Measurements from ENCODE around the gene IMPG2.
A peak's percentile ranks its signal among the peaks of the same experiment; 100 is the strongest.
"Not testable (repeated sequence)": the region's sequence is repeated elsewhere in the genome, so short reads cannot be mapped to it uniquely, and the experiment has no call there.

IMPG2 gene

DNA sequence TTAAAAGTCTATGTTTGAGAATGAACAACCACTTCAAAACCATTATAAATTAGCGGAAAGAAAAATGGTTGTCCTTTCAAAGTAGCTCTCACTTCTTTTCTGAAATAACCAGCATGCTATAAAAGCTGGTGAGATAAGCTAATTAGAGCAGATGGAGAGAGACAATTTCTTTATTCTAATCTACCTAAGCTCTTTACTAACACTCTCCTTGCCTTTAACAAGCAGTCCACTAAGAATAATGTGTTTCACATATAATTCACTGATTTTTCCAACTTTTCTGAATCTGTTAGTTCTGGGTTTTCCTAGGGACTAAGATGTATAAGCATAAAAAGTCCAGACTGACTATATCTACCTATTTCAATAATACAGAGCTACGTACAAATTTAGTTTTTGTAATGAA lies at the start of gene IMPG2:
TSS of gene IMPG2 (minus strand) at position 101 of the 400 bp plus-strand sequence. CDS start 203 bp downstream, outside the sequence.
- no peak for DNase-seq (ENCODE audit: low read depth)

DNA sequence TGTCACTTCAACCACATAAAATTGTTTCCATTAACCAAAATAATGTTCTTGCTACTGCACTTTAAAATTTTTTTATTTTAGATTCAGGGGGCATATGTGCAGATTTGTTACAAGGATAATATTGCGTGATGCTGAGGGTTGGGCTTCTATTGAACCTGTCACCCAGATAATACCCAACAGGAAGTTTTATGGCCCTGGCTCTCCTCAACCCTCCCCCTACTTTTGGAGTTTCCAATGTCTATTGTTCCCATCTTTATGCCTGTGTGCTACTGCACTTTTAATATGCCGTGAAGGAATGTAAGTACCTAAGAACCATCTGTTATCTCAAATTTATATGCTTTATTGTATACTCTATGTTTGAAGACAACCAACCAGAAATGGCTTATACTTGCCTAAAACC lies 42.0 kb upstream of the IMPG2 start:
- no peak for DNase-seq (ENCODE audit: low read depth)

DNA sequence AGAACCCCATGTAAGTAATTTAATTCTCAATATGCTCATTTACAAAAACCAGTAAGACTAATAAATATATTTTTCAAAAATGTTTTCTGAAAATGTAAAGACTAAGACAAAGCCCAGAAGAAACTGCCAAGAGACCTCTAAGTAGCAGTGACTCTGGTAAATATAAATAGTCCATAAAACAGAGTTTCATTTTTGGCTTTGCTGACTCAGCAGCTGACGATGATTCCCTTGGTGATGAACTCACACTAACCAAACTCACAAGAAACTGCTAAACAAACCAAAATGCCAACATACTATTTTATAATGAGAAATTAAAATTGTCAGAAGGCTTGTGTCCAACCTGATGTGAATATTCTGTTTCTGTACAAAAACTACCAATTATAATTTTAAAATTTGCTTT lies 31.5 kb upstream of the IMPG2 start:
- DNase-seq (ENCODE audit: low read depth), result peak; percentile 24

DNA sequence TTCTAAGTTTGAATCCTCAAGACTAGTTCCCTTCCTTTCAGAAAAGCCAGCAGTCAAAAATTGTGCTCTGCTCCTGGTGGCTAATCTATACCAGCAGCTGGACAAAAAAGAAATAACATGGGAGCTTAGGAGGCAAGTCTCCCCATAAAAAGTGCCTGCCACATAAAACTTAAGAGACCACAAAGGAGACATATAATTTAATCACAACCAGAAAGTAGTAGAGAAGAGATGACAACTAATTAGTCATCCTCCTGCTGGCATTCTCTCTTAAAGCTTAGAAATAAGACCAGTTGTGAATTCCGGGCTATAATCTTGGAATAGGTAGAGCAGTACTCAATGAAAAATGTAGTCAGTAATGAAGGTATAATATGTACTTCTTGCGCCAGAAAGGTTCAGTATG lies 20.2 kb upstream of the IMPG2 start:
- DNase-seq (ENCODE audit: low read depth), result no peak

DNA sequence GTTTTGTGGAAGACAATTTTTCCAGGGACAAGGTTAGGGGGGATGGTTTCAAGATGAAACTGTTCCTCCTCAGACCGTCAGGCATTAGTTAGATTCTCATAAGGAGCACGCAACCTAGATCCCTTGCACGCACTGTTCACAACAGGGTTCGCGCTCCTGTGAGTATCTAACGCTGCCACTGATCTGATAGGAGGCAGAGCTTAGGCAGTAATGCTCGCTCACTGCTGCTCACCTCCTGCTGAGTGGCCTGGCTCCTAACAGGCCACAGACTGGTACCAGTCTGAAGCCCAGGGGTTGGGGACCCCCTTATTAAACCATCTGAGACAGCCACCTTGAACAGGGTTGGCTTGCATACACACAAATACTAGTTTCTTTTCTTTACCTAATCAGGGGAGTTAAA lies 13.5 kb upstream of the IMPG2 start:
- DNase-seq (ENCODE audit: low read depth), result no peak

DNA sequence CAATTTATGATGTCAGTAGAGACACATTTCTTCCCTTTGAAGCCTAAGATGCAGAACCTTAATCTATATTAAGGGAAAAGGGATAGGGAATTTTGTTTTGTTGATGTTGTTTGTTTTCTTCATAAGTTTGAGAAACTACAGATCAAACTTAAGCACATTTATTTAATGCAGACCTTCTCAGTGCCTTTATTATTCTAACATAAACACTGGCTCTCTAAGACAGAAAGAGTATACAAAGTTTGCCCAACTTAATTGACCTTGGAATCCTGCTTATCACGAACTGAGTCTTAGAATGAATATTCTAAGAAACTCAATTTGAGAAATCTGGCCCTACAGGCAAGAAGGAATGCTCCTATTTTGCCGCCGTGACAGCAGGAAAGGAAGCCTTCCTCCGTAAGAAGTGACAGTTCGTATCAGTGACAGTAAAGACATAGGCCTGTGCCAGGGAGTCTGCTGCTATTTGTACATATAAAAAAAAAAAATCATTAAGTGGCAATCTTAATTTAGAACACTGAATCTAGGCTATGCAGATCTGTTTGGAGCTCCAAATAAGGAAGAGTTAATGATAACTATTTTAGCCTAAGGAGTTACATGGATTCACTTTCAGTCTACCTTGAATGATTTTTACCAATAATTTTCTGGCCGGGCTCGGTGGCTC lies 8.8 kb upstream of the IMPG2 start:
- DNase-seq (ENCODE audit: low read depth), result no peak

DNA sequence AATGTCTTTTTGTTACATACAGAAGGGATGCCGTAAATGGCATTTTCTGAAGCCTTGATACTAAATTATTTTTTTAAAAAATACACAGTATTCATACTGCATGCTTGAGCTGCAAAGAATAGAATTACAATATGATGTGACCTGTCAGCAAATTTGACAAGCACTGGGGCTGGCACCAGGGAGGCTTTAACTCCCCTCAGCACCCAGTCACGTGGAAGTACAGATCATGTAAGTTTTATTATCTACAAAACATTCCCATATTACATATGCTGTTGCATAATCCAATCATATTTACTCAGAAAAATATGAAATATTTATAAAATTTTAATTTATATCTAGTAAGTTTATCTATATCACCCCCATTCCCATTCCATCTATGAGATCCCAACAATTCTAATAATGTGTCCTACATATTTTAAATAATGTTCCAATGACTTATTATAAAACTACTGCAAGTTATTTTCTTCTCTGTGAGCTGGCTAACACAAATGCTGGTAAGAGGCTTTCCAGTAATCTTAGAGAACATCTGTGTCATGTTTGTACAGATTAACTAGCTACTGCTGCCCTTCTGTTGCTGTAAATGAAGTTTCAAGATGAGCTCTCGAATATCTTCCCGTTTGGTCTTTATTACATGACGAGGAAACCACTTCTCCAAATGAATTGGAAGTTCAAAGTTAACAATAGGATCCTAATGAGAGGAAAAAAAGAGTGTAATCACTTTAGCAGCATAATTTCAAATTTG lies 5.2 kb upstream of the IMPG2 start:
- no peak for DNase-seq (ENCODE audit: low read depth)

DNA sequence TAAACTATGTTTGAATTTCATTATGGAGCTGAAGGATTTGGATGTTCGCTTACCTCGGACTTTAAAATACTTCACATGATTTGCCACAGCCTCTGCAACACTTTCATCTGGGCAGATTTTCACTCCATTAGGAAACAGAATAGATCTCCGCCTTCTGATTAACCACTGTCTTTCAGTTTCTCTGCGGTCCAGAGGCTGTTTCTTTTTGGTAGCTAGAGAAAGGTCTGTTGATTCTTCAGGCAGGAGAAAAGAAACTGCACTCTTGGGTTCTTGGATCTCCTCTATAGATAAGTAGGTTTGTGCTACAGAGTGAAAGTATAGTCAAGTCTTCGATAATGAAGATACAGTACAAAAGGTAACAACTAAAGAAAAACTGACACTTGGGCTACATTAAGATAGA lies 844 bp downstream of the IMPG2 start:
- DNase-seq (ENCODE audit: low read depth), result no peak

DNA sequence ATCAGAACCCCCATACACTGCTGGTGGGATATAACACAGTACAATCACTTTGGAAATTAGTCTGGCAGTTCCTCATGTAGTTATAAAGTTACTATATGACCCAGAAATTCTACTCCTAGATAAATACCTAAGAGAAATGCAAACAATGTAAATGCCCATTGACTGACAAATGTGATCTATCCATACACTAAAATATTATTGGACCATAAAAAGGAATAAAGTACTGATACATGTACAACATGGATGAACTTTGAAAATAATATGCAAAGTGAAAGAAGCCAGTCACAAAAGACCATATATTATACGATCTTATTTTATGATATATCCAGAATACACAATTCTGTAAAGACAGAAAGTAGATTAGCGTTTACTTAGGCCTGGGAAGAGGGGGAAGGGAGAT lies 7.8 kb downstream of the IMPG2 start:
- no peak for DNase-seq (ENCODE audit: low read depth)

DNA sequence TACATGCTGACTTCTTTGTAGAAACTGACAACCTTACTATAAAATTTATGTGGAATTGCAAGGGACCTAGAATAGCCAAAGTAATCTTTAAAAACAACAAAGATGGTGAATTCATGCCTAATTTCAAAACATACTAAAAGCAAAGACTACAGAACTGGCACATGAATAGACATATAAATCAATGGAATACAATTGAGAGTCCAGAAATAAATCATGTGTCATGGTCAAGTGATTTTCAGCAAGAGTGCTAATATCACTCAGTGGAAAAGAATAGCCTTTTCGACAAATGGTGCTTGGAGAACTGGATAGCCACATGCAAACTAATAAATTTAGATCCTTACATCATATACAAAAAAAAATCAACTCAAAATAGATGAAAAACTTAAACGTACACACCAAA lies 8.7 kb downstream of the IMPG2 start:
- DNase-seq (ENCODE audit: low read depth), result no peak

DNA sequence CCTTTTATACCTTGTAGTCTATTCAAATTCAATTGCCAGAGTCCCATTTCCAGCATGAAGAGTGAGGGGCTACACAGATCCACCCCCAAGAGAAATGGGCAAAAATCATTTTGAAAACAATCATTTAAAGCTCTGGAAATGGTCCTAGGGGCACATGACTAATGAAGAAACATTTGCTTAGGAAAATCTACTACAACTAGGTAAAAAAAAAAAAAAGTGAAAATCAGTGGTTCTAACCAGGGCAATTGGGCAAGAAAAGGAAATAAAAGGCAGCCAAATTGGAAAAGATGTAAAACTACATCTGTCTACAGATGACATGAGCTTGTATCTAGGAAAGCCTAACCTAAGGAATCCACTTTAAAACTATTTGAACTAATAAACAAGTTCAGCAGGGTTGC lies 9.4 kb downstream of the IMPG2 start:
- DNase-seq (ENCODE audit: low read depth), result peak; percentile 14

DNA sequence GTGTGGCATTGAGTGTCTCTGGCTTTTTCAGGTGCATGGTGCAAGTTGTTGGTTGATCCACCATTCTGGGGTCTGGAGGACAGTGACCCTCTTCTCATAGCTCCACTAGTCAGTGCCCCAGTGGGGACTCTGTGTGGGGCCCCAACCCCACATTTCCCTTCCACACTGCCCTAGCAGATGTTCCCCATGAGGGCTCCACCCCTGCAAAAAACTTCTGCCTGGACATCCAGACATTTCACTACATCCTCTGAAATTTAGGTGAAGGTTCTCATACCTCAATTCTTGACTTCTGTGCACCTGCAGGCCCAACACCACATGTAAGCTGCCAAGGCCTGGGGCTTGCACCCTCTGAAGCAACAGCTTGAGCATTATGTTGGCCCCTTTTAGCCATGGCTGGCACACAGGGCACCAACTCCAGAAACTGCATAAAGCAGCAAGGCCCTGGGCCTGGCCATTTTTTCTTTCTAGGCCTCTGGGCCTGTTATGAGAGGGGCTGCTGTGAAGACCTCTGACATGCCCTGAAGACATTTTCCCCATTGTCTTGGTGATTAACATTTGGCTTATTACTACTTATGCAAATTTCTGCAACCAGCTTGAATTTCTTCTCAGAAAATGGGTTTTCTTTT lies 12.1 kb downstream of the IMPG2 start:
- DNase-seq (ENCODE audit: low read depth), result not testable (repeated sequence)

DNA sequence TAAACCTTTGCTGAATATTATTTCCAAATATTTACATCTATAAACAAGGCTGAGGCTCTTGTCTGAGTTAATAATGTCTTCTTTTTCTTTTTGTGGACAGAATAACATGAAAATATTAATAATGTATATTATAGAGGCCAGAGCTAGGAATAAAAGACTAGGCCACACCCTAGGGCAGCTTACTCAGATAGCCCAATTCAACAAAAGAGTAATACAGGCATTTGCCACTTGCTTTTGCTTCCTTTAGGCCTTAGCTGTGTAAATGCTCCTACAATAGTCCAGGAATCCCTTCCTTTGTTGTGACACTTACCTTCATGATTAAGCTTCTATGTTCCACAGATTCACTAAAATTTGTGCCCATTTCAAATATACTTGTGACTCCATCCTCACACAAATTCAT lies 16.5 kb downstream of the IMPG2 start:
- no peak for DNase-seq (ENCODE audit: low read depth)

DNA sequence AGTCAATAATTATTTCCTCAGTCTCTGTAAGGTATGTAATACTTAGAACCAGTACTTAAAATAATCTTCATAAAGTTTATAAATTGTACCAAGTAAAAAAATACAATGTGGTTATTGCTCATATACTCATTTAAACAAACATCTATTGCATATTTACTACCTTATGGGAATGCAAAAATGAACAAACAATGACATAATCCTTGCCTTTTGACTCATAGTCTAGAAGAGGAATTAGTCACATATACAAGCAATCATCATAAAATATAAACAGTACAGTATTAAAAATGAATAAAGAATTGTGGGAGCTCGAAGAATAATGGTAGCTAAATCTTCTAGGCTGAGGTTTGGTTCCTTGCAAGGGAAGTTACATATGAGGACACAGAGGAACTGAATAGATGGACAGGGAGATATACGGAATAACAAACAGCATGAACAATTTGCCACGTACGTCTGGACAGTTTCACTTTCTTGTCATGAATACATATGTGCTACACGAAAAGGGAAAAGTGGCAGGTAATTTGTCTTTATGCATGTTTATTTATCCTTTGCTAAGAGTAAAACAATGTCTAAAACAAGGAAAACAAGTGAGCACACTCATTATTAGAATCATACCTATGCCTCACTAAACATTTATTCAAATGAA lies 17.2 kb downstream of the IMPG2 start:
- no peak for DNase-seq (ENCODE audit: low read depth)

DNA sequence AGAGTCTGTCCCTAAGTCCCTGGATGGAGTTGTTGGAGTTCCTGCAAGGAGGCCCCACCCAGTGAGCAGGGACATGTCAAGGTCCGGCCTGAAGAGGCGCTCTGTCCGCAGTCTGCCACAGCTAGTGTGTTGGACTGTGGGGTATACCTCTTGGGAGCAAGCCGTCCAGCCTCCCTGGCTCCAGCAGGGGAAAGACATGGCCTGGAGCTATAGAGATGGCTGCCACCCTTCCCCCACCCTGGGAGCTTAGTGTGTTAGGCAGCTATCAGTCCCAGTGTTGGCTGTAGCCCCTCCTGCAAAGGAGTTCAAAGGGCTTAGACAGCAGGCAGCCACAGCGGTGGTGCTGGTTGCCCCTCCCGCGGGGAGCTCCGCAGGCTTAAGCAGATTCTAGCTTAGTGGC lies 20.3 kb downstream of the IMPG2 start:
- DNase-seq (ENCODE audit: low read depth), result no peak

DNA sequence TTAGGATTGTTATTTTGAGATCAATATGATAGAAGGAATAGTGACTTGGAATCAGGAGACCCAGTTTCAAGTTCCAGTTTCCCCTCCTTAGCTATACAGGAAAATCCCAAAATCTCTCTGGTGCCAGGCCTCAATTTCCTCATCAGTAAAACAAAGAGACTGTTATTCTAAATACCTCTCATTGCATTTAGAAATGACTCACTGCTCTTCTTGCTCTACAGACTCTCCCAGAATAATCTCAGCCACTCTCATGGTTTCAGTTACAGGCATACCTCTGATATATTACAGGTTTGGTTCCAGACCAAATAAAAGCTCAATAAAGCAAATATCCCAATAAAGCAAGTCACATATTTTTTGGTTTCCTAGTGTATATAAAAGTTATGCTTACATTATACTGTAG lies 28.3 kb downstream of the IMPG2 start:
- DNase-seq (ENCODE audit: low read depth), result peak; percentile 6

DNA sequence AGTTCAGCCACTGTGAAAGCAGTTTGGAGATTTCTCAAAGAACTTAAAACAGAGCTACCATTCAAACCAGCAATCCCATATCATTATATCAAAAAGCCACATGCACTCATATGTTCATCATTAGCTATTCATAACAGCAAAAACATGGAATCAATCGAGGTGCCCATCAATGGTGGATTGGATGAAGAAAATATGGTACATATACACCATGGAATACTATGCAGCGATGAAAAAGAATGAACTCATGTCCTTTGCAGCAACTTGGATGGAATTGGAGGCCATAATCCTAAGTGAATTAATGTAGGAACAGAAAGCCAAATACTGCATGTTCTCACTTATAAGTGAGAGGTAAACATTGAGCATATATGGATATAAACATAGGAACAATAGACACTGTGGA lies 32.1 kb downstream of the IMPG2 start:
- no peak for DNase-seq (ENCODE audit: low read depth)

DNA sequence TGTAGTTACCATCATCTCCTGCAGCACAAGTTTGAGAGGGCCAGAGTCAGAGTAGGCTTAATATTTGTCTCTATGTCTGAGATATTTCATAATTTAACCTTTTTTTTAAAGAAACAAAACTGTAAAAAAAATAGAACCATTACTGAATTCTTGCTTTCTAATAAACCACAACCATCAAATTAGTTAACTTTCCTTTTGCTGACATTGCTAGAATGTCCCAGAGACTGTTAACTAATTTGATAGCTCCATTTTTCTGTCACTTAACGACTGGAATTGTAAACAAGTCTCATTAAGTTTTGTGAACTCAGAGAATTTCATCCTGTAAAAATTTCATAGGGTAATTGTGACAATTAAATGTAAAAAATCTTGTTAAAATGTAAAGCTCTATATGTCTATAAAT lies 35.6 kb downstream of the IMPG2 start:
- no peak for DNase-seq (ENCODE audit: low read depth)

DNA sequence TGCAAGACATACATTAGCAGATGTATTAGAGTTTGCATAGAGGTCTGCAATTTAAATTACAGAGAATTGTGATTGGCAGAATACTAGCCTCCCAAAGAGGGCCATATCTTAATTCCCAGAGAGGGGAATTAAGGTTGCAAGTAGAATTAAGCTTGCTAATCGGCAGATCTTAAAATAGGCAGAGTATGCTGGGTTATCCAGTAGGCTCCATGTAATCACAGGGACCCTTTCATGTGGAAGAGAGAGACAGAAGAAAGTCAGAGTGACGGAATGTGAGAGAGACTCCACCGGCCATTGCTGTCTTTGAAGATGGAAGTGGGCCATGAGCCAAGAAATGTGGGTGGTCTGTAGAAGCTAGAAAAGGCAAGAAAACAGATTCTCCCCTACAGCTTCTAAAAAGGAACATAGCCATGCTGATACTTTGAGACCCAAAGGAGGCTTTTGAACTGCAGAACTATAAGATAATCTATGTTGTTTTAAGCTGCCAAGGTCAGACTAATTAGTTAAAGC lies 38.8 kb downstream of the IMPG2 start:
- no peak for DNase-seq (ENCODE audit: low read depth)

DNA sequence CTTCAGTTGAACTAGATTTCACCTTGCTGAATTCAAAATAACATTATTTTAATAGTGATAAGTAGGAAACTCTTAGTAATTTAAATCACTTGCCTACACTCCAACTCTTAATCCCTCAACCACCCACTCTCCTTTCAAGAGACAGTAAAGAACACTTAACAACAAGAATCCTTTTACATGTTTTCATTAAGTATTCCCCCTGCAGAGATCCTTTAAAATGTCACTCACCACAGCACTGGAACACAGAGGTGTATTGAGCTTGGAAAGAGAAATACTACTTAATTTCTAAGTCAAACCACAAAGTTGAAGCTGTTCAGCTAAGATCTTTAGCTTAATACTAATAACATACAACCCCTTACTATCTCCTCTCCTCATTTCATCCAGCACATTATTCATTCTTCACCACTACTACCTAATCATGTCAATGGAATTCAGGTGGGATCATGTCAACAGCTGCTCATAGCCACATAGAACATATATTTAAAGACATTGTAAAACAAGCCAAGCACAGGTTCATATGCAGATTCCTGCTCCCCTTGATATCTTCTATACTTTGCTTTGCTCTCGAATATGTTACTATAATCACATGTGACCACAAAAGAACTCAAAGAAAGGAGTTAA lies 40.5 kb downstream of the IMPG2 start:
- no peak for DNase-seq (ENCODE audit: low read depth)

DNA sequence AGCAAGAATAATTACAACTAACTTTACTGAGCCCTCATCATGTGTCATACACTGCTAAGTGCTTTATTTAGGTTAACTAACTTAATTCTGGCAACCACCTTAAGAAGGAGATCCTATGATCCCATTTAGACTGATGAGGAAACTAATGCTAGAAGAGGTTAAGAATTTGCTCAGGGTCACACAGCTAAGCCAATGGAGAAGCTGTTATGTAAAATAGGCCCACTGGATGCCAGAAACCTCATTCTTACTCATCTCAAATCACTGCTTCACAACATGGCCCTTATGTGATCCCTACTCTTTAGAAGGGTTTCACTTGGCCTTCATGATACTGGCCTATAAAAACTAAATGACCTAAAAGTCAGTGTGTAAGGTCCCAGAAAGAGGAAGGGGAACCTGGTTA lies 41.2 kb downstream of the IMPG2 start:
- peak; percentile 32 for DNase-seq (ENCODE audit: low read depth)

DNA sequence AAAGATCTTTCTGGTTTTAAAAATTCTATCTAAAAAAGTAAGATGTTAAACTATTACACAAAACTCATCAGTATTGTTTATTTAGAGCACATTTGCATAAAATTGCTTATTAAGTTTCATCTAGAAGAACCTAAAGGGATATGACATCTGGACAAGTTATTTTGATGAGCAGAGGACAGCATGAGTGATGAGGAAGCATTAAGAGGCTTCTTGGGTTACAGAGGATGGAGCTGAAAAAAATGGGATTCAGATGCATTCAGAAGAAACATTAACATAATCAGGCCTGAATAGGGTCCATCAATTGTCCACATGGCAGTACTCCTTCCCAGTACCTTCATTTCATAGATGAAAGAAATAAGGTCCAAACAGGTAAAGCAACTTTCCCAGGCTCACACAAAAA lies 41.6 kb downstream of the IMPG2 start:
- DNase-seq (ENCODE audit: low read depth), result no peak

Measured in stromal cell of bone marrow (primary cell).